Activated gamma-delta T cell (primary cell): ENCODE measurements around the gene AKAP13.
A peak's percentile ranks its signal among the peaks of the same experiment; 100 is the strongest.
"Not testable (repeated sequence)": the region's sequence is repeated elsewhere in the genome, so short reads cannot be mapped to it uniquely, and the experiment has no call there.

Source experiments
- DNase-seq: peaks from one replicate; lab custom pipeline; 2025; lab: John Stamatoyannopoulos, UW

Gene AKAP13

DNA sequence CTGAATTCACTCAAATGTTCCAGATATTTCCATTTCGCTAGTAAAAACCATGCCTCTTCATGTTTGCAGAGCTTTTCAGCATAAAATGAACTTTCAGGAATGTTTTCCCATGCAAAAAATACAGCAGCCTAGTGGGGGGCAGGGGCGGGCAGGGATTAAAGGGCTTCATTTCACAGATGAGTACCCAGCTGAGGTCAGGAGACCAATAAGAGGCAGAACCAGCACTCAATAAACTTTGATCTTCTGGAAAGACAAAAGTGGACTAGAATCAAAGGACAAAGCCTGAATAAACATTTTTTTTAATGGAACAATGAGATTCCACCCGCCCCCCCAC lies 406.3 kb downstream of the AKAP13 start:
- DNase-seq = no peak

DNA sequence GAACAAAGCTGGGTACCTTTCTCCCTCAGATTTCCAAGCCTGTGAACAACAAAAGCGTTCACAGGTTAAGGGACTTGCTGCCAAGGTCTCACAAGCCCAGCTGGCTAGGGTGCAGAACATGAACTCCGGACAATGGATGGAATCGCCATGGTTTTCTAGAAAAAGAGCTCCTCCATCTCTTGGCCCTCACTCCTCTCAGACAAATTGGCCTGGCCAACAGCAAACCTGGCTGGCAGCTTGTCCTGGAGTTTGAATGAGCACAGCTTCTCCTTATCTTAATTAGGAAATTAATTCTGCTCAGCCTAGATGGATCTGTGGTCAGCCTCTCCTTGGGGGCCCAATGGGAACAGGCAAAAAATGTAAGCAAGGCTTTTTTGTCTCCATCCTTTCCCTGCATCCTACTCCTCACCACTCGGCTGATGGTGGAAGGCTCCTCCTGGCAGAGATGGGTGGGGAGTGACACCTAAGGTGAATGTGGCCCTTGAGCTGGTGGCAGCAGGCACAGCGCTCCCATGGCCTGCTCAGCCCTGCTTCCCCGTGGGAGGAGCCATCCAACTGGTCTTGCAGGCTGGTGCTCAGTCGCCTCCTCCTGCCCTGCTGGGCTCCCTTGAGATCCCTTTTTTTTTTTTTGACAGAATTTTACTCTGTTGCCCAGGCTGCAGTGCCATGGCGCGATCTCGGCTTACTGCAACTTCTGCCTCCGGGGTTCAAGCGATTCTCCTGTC lies 408.5 kb downstream of the AKAP13 start:
- no peak for DNase-seq

DNA sequence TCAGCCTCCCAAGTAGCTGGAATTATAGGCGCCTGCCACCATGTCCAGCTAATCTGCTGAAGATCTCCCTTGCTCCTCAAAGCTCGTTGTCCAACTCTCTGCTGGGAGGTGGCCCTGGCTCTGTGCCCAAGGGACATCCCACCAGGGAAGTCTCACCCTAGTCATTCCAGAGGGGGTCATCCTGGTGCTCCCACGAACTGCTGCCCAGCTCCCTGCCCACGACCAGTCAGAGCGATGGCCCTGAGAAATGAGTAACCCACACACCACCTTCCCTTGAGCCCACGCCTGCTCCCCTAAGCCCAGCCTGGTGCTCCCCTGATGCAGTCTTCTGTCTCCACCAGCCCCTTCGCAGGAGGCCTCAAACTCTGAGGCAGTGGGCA lies 409.1 kb downstream of the AKAP13 start:
- no peak for DNase-seq

DNA sequence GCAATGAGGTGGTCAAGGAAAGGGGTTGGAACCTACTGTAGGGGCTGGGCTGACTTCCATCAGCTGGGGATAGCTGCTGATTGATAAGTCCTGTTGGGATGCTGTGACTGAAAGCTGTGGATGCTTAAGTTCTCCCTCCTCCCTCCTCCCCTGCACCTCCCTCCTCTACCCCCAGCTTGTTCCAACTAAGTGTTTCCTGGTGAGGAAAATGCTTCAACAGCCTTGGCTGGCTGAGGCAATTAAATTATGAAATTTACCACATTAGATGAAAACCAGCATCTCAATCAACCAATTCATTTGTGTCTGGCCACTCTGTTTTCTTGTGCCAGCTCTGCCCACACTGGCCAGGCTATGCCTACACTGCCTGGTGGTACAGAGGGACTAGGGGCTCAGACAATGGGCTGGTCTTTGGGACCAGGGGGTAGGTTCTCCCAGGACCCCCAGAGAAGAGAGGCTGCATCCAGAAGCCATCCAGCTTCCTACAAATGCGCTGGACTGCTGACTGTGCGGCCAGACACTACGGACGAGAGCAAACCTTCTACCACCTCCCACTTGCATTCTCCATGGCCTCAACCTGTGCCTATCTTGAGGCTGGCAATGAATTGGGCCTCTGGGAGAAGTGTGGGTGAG lies 411.8 kb downstream of the AKAP13 start:
- DNase-seq = no peak

DNA sequence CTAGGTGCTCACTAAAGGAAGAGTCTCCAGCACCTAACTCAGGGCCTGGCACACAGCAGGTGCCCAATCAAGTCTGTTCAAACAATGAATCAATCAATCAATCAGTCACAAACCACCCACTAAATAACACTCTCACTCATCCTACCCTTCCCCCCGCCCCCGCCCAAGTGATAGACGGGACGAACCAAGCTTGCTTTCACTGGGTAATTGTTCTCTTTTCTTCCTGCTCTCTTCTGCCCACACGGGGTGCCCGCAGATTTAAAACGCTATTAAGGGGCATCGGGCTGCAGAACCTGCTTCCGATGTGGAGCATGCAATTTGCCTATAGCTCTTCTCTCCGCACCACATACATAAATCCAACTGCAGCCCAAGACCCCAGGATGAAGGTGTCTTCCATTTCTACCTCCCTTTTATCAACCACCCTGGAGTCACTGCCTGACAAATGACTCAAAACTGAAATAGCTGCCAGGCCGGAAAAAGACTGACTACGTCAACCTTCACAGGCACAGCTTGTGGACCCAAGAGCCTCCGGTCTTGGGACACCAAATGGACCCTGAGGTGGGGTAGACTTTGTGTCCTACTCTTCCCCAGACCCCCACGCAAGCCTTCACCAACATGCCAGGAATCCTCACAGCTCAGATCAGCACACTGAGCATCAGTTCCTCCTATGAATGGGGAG lies 412.6 kb downstream of the AKAP13 start:
- no peak for DNase-seq

DNA sequence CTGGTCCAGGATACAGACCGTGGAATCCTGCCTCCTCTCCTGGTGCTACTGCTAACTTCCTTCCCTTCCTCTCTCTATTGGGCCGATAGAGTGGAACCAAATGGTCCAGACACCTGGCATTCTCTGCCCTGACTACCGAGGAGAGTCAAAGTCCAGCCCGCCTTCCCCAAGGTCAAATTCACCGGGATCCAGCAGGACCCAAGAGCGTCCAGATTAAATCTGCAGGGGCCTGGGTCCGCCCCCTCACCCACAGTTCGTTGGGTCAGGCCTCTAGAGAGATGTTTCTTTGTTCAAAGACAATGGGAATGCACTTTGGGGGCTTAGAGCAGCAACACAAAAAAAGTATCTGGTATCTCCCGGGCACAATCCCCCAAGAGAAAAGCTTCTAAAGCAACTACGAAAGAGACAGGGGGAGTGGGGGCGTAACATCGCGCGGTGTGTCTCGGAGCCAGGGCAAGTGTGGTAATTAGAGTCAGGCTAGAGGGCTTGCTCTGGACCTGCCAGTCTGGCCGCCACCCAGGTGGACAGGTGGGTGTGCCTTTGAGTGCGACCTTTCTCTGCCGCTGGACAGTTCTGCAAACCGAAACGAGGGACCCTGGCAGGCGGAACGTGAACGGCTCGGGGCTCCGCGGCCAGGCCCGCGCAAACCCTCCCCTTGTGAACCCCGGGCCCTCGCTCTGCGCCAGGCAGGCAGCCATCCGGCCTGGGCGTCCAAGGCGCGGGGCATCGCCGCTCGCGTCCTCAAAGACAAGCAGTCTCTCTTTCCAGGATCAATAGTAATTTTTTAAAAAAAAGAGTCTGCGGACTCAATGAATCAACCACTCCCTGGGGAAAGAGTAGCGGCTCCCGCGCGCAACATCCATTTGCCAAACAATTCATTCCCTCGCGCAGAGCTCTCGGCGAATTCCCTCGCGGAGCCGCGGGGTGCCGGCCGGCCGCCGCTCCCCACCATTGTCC lies 413.5 kb downstream of the AKAP13 start:
- peak; percentile 22 for DNase-seq

DNA sequence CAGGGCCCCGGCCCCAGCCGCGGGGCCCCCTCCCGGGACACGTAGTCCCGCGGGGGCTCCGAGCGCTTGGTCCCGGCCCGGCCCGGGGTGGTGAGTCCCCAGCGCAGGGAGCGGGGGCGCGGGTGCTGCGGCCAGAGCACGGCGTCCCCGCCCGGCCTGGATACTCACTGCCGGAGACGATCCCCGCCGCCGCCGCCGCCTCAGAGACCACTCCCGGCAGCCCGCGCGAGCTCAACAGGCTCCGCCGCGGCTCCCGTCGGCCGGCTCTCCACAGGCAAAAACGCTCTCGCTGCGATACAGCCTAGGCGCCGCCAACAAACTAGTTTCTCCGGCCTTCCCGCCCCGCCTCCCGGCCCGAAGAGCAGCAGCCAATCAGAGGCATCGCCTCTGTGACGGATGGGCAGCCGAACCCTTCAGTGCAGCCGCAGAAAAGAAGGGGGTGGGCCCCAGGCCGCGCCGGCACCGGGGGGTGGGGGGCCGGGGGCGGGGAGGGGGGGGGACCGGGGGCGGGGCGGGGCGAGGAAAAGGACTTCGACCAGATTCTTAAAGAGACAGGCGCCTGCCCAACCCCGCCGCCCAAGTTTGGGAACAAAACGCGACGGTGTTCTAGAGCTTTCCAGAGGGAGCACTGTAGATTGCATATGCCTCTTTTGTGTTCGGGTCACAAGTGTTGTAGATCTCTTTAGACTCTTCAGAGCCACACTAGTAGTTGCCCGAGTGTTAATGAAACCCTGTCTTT lies 414.4 kb downstream of the AKAP13 start, which contains the start of gene KLHL25:
KLHL25 (minus strand) TSS at position 328 of the 739 bp plus-strand sequence. CDS start 25,115 bp downstream, outside the sequence.
- DNase-seq = peak; percentile 83

DNA sequence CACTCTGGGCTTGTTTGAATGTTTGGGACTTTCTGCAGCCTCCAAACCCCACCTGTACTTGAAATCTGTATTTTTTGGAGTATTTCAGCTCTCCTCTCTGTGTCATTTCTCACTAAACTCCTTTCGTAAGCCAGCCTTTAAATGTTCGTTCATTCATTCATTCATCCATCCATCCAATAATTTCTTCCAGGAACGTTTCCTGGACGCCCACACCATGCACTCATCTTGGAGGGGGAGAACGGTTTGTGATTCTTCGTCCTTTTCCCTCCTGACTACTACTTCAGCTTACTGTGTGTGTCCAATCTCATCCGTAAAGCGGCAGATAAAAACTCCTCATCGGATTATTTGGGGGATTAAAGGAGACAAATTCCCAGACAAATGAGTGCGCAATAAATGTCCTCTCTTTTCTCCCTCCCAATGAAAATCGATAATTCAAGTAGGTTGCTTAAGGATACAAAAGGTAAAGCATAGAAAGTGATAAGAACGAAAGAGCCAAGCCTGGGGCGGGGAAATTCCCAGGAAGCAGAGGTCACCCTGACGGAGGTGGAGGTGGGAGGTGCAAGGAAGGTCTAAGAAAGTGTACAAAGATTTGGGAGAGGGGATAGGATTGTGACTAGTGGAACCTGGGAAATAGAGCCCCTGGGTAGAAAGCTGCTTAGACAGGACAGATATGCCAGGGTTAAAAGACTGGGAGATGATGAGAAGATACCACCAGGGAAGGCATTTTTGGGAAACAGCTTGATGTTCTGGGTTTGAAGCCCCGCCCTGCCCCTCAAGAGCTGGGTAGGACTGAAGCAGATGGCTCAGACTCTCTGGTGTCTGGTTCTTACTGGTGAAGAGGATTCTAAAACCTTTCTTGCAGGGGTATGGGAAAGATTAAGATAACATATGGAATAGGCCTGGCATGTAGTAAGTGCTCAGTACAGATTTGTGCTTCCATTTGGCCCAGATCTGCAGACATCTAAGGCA lies 415.2 kb downstream of the AKAP13 start:
- no peak for DNase-seq

DNA sequence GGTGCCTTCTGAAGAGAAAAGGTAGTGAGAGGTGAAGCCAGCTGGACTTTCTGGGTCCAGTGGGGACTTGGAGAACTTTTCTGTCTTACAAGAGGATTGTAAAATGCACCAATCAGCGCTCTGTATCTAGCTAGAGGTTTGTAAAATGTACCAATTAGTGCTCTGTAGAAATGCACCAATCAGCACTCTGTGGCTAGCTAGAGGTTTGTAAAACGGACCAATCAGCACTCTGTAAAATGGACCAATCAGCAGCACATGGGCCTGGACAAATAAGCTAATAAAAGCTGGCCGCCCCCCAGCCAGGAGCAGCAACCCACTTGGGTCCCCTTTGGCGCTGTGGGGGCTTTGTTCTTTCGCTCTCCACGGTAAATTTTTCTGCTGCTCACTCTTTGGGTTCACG lies 416.0 kb downstream of the AKAP13 start:
- not testable (repeated sequence) for DNase-seq
